HG02943 (cell line): ENCODE results near the gene ITPA.

Source experiments
- ATAC-seq: cut with Tn5 transposase; IDR thresholded peaks from one replicate; pipeline ENCODE4 v1.9.1; 2021; ENCODE audit warnings: mild to moderate bottlenecking, low read depth, moderate library complexity; ENCODE audit not compliant: unreplicated experiment

ITPA gene

GRCh38 chr20:3240776-3241363 is 31.6 kb downstream of the ITPA start:
- no peak for ATAC-seq

GRCh38 chr20:3242172-3242692 is 32.9 kb downstream of the ITPA start:
- ATAC-seq = no peak

GRCh38 chr20:3243718-3244358 is 34.5 kb downstream of the ITPA start:
- no peak for ATAC-seq

- ATAC-seq = no peak
These were observed 35.3 kb downstream of the ITPA start for GRCh38 chr20:3244613-3245012.

- ATAC-seq = no peak
These were observed 35.9 kb downstream of the ITPA start for GRCh38 chr20:3245156-3245555.

- ATAC-seq = no peak
These were observed 36.4 kb downstream of the ITPA start for GRCh38 chr20:3245711-3246110.

- ATAC-seq = no peak
These were observed 37.4 kb downstream of the ITPA start for GRCh38 chr20:3246682-3247081.

- no peak for ATAC-seq
These were observed 38.3 kb downstream of the ITPA start for GRCh38 chr20:3247638-3248037.

GRCh38 chr20:3248167-3248992 is 39.1 kb downstream of the ITPA start:
- no peak for ATAC-seq

- ATAC-seq = no peak
These were observed 39.7 kb downstream of the ITPA start for GRCh38 chr20:3248993-3249347.

- no peak for ATAC-seq
These were observed 40.8 kb downstream of the ITPA start for GRCh38 chr20:3250091-3250504.

- ATAC-seq = no peak
These were observed 42.5 kb downstream of the ITPA start for GRCh38 chr20:3251806-3252205.

- ATAC-seq = no peak
These were observed 46.4 kb downstream of the ITPA start for GRCh38 chr20:3255728-3256127.

GRCh38 chr20:3258429-3258828 is 49.1 kb downstream of the ITPA start:
- no peak for ATAC-seq

- no peak for ATAC-seq
These were observed 53.3 kb downstream of the ITPA start for GRCh38 chr20:3262566-3262965.

GRCh38 chr20:3270051-3270450 is 60.8 kb downstream of the ITPA start:
- no peak for ATAC-seq

GRCh38 chr20:3273371-3273770 is 64.1 kb downstream of the ITPA start:
- no peak for ATAC-seq
